GM18858 (cell line): ENCODE data around the gene FADS3.

Source experiments
- ATAC-seq: cut with Tn5 transposase; IDR thresholded peaks from one replicate; pipeline ENCODE4 v1.9.1; 2021; ENCODE audit not compliant: unreplicated experiment

FADS3 gene

GRCh38 chr11:61839742-61840141 lies 51.6 kb downstream of the FADS3 start:
- ATAC-seq: no peak

- no peak for ATAC-seq
Measured at GRCh38 chr11:61838921-61839320, 52.4 kb downstream of the FADS3 start.

- ATAC-seq: no peak
Measured at GRCh38 chr11:61838501-61838900, 52.8 kb downstream of the FADS3 start.

GRCh38 chr11:61837411-61838005 lies 53.8 kb downstream of the FADS3 start:
- no peak for ATAC-seq

- no peak for ATAC-seq
Measured at GRCh38 chr11:61836193-61836592, 55.2 kb downstream of the FADS3 start.

GRCh38 chr11:61834278-61835048 lies 56.9 kb downstream of the FADS3 start:
- peak; percentile 84 for ATAC-seq

- no peak for ATAC-seq
Measured at GRCh38 chr11:61833926-61834277, 57.4 kb downstream of the FADS3 start.

GRCh38 chr11:61833471-61833870 lies 57.9 kb downstream of the FADS3 start:
- no peak for ATAC-seq

- no peak for ATAC-seq
Measured at GRCh38 chr11:61832754-61833153, 58.6 kb downstream of the FADS3 start.

- ATAC-seq: no peak
Measured at GRCh38 chr11:61832207-61832606, 59.1 kb downstream of the FADS3 start.

GRCh38 chr11:61830237-61831105 lies 60.9 kb downstream of the FADS3 start:
- ATAC-seq: no peak

- no peak for ATAC-seq
Measured at GRCh38 chr11:61829806-61830205, 61.5 kb downstream of the FADS3 start.

GRCh38 chr11:61828629-61829407 lies 62.5 kb downstream of the FADS3 start:
- ATAC-seq: no peak

GRCh38 chr11:61828379-61828628 lies 63.0 kb downstream of the FADS3 start:
- ATAC-seq: no peak

- peak; percentile 61 for ATAC-seq
Measured at GRCh38 chr11:61827571-61828378, 63.6 kb downstream of the FADS3 start, which contains the start of gene FADS2. Gene FADS2, plus strand, starts transcription at chr11:61828300. Its CDS starts 91 bp downstream, at chr11:61828391.

GRCh38 chr11:61826930-61827570 lies 64.3 kb downstream of the FADS3 start:
- no peak for ATAC-seq
